NB4 (cell line): ENCODE data around the gene SMS.

Experiments
- CTCF ChIP-seq: IDR thresholded peaks from one replicate; pipeline ENCODE4 v1.5.1; 2012; ENCODE audit warnings: low read depth, low read length
- POLR2A ChIP-seq: IDR thresholded peaks from 2 replicates; pipeline ENCODE4 v1.6.1; 2011; ENCODE audit warnings: mild to moderate bottlenecking; ENCODE audit not compliant: insufficient read length; ENCODE audit errors: extremely low read depth

DNA sequence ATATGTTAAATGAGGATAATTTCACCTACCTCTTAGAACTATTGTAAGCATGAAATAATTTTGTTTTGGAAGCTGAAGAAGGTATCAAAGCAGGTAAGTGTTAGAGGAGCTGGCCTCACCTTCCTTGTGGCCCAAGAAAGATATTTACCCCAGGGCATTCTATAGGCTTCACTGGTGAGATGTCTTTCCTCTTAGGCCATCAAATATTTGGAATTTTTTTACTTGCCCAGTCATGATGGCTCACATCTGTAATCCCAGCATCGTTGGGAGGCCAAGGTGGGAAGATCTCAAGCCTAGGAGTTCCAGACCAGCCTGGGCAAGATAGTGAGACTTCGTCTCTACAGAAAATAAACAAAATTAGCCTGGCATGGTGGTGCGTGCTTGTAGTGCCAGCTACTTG lies 6.1 kb upstream of the SMS start:
- TF ChIP-seq CTCF (no peak), POLR2A (no peak)
